ENCODE measurements around the gene GIGYF1.

GIGYF1 gene

DNA sequence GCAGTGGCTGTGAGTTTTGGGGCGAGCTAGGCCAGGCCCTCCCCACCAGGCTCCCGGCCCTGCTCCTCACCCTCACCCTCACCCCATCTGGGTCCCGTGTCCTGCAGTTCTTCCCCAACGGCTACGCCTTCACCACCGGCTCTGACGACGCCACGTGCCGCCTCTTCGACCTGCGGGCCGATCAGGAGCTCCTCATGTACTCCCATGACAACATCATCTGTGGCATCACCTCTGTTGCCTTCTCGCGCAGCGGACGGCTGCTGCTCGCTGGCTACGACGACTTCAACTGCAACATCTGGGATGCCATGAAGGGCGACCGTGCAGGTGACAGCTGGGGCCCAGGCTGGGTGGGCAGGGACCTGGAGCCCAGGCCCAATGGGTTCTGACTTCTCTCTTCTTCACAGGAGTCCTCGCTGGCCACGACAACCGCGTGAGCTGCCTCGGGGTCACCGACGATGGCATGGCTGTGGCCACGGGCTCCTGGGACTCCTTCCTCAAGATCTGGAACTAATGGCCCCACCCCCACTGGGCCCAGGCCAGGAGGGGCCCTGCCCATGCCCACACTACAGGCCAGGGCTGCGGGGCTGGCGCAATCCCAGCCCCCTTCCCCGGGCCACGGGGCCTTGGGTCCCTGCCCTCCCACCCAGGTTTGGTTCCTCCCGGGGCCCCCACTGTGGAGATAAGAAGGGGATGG is 15.6 kb downstream of the GIGYF1 start:
- FAIRE-seq (no peak), DNase-seq (ENCODE audit: insufficient read length, low spot score) (peak; percentile 18)
- TF ChIP-seq, protein P1, sequence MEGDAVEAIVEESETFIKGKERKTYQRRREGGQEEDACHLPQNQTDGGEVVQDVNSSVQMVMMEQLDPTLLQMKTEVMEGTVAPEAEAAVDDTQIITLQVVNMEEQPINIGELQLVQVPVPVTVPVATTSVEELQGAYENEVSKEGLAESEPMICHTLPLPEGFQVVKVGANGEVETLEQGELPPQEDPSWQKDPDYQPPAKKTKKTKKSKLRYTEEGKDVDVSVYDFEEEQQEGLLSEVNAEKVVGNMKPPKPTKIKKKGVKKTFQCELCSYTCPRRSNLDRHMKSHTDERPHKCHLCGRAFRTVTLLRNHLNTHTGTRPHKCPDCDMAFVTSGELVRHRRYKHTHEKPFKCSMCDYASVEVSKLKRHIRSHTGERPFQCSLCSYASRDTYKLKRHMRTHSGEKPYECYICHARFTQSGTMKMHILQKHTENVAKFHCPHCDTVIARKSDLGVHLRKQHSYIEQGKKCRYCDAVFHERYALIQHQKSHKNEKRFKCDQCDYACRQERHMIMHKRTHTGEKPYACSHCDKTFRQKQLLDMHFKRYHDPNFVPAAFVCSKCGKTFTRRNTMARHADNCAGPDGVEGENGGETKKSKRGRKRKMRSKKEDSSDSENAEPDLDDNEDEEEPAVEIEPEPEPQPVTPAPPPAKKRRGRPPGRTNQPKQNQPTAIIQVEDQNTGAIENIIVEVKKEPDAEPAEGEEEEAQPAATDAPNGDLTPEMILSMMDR (IDR thresholded peaks at IDR 0.05; ENCODE audit: insufficient read depth, missing control alignments), result no peak

DNA sequence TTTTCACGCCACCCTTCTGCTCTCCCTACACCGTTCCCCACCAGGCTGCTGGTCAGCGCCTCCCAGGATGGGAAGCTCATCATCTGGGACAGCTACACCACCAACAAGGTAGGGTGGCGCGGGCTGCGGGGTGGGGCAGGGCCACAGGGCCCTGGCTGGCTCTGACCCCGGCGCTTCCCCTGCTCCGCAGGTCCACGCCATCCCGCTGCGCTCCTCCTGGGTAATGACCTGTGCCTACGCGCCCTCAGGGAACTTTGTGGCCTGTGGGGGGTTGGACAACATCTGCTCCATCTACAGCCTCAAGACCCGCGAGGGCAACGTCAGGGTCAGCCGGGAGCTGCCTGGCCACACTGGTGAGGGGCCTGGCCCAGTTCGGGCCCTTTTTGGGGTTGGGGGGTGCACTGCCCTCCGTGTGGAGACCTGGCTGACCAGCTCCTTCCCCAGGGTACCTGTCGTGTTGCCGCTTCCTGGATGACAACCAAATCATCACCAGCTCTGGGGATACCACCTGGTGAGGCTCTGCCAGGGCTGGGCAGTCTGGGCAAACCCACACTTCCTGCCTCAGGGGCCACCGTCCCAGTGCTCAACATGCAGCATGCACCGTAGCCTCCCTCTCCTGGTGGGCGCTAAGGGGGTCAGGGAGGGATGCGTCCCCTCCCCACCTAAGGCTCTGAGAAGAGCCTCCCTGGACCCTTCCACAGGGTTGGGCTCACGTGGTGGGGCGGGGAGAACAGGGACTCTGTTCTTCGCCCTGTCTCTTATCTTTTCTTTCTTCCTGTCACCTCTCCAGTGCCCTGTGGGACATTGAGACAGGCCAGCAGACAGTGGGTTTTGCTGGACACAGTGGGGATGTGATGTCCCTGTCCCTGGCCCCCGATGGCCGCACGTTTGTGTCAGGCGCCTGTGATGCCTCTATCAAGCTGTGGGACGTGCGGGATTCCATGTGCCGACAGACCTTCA is 16.5 kb downstream of the GIGYF1 start:
- TF ChIP-seq, protein P1 (IDR thresholded peaks at IDR 0.05; ENCODE audit: insufficient read depth, missing control alignments), result no peak
- FAIRE-seq (no peak), DNase-seq (ENCODE audit: insufficient read length, low spot score) (peak; percentile 13)

DNA sequence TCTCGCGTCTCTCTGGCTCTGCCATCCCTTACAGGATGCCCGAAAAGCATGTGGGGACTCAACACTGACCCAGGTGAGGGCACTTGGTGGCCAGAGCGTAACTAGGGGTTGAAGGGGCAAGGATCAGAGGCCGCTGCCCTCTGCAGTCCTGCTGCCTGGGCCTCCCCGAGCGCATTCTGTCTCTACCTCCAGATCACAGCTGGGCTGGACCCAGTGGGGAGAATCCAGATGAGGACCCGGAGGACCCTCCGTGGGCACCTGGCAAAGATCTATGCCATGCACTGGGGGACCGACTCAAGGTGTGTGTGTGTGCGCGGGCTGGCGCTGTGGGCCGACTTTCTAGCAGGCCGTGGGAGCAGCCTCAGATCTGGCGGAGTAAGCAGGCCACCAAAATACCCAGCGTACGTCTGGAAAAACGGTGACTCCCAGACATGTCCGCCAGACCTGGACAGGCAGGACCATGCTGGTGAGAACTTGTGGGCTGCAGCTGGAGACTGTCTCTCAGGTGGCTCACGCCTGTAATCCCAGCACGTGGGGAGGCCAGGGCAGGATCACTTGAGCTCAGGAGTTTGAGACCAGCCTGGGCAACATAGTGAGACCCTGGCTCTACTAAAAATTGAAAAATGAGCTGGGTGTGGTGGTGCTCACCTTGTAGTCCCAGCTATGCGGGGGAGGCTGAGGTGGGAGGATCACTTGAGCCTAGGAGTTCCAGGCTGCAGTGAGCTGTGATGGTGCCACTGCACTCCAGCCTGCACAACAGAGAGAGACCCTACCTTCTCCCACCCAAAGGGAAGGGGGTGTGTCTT is 17.3 kb downstream of the GIGYF1 start:
- no peak for DNase-seq (ENCODE audit: insufficient read length, low spot score)
- no peak for FAIRE-seq
- TF ChIP-seq, protein P1 (IDR thresholded peaks at IDR 0.05; ENCODE audit: insufficient read depth, missing control alignments), result no peak

DNA sequence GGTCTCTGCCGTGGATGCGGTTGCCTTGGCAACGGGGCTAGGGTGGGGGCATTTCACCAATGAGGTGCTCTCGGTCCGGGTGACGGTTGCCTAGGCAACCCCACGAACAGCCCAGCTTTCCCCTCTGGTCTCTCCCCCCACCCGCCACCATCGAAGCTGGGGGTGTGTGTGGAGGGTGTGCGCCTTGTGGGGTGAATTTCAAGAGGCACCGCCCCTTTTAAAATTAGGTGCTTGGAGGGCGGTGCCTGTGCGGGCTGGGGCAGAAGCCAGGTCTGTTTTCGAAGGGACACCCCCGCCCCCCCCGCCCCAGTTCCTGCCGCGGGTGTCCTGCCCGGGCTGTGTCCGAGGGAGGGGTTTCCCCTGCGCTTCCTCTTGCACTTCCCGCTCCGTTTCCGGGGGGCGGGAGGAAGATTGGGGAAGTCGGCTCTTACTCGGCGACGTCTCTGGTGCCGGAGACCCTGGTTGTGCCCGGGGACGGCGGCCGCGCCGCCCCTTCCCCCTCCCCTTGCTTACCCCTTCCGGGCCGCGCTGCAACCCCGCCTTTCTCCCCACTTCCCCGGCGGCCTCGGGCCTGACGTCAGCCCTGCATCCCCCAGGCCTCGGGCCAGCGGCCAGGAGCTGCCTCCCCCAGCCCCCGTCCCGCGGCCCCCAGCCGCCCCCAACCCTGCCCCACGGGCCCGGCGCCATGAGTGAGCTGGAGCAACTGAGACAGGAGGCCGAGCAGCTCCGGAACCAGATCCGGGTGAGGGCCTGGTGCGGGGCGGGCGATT is 18.3 kb downstream of the GIGYF1 start:
- DNase-seq (ENCODE audit: insufficient read length, low spot score) (peak; percentile 70), FAIRE-seq (no peak)
- TF ChIP-seq, protein P1 (IDR thresholded peaks at IDR 0.05; ENCODE audit: insufficient read depth, missing control alignments), result no peak

DNA sequence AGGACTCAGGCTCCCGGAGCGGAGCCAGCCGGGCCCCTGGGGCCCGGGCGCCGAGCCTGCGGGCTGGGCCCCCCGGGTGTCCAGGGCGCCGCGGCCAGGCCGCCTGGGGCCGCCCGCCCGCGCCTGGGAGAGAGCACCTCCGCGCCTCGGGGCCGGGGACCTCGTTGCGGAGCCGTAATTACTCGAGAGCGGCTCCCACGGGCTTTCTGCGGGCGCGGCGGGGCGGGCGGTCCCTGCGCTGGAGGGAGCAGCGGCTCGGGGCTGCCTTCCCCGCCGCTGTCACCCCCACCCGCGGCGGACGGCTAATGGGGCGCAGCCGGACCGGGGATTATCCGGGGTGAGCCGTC is 19.0 kb downstream of the GIGYF1 start:
- no peak for DNase-seq (ENCODE audit: insufficient read length, low spot score)
- FAIRE-seq, result no peak
- TF ChIP-seq, protein P1 (IDR thresholded peaks at IDR 0.05; ENCODE audit: insufficient read depth, missing control alignments), result no peak

DNA sequence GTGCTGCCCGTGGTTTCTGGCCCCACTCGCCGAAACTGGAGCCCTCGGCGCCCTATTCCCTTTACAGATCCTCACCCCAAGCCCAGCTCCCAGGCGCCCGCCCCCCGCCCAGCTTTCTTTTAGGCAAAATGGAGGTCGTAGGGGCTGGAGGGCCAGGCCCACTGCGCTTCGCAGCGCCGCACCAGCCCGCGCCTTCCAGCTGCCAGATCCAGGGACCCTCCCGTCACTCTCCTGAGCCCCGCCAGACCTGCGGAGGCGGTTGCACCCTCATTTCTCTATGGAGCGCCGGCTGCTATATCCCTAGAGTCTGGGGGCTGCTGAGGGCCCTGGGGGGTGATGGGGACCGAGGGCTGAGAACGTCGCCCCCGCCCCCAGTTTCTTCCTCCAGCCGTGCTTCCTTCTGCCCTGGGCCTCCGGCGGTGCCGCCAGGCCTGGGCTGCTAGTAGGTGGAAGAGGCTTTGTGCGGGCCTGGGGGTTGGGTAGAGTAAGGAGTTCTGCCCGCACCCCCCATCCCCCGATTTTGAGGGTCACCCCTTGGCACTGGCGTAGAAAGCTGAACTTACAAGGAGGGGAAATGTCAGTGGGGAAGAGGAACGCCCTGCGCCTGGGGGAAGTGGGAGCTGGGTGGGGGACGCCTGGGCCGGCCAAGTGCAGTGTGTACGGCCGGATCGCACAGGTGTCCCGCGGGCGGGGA is 19.5 kb downstream of the GIGYF1 start:
- DNase-seq (ENCODE audit: insufficient read length, low spot score), result no peak
- TF ChIP-seq, protein P1 (IDR thresholded peaks at IDR 0.05; ENCODE audit: insufficient read depth, missing control alignments), result no peak
- FAIRE-seq, result no peak
